Smooth muscle cell (in vitro differentiated cells): ENCODE results near the gene WRAP53. TPM values are rescaled to one million over a fixed set of nuclear protein-coding genes. Genes with fewer than 3 reads are reported as not detected.

ENCODE experiments used
- DNase-seq: peaks from one replicate; lab custom pipeline; 2025; ENCODE audit not compliant: unreplicated experiment; lab: John Stamatoyannopoulos, UW
- H2AFZ ChIP-seq: fragments of 200-600 bp; sonication (generic); 2 replicates; pipeline ENCODE4 v1.6.0; 2016; ENCODE audit warnings: antibody characterized with exemption, low read depth, mild to moderate bottlenecking
- H3F3A ChIP-seq: fragments of 200-600 bp; sonication (generic); 2 replicates; pipeline ENCODE4 v1.6.0; 2017; ENCODE audit warnings: antibody characterized with exemption, low read depth
- H3K27ac ChIP-seq: fragments of 200-600 bp; sonication (generic); 2 replicates; pipeline ENCODE4 v1.5.1; 2016; ENCODE audit warnings: low read depth, mild to moderate bottlenecking
- H3K27me3 ChIP-seq: fragments of 200-600 bp; sonication (generic); 2 replicates; pipeline ENCODE4 v1.6.1; 2016; ENCODE audit warnings: low read depth, mild to moderate bottlenecking
- H3K36me3 ChIP-seq: fragments of 200-600 bp; sonication (generic); 2 replicates; pipeline ENCODE4 v1.5.1; 2016; ENCODE audit warnings: low read depth
- H3K4me1 ChIP-seq: fragments of 200-600 bp; sonication (generic); 2 replicates; pipeline ENCODE4 v1.5.1; 2016; ENCODE audit warnings: low read depth
- H3K4me2 ChIP-seq: fragments of 200-600 bp; sonication (generic); 2 replicates; pipeline ENCODE4 v1.6.0; 2016; ENCODE audit warnings: mild to moderate bottlenecking
- H3K4me3 ChIP-seq: fragments of 200-600 bp; sonication (generic); 2 replicates; pipeline ENCODE4 v1.5.1; 2016; ENCODE audit warnings: mild to moderate bottlenecking
- H3K79me2 ChIP-seq: fragments of 200-600 bp; sonication (generic); 2 replicates; pipeline ENCODE4 v1.6.0; 2016; ENCODE audit warnings: low read depth, mild to moderate bottlenecking
- H3K9ac ChIP-seq: fragments of 200-600 bp; sonication (generic); 2 replicates; pipeline ENCODE4 v1.6.0; 2016; ENCODE audit warnings: low read depth
- H3K9me3 ChIP-seq: fragments of 200-600 bp; sonication (generic); replicated peaks from 2 replicates; pipeline ENCODE4 v1.5.1; 2016; ENCODE audit warnings: low read depth
- H4K20me1 ChIP-seq: fragments of 200-600 bp; sonication (generic); 2 replicates; pipeline ENCODE4 v1.6.0; 2016; ENCODE audit warnings: low read depth
- CTCF ChIP-seq: fragments of 200-600 bp; sonication (generic); IDR thresholded peaks from 2 replicates; pipeline ENCODE4 v1.5.1; 2017; ENCODE audit warnings: borderline replicate concordance, mild to moderate bottlenecking, antibody characterized with exemption; ENCODE audit not compliant: insufficient read depth, poor library complexity, severe bottlenecking
- WGBS: methylation state at CpG from one replicate; pipeline ENCODE4 v1.1.7; 2016; ENCODE audit warnings: low lambda C conversion rate; 5-methylcytosine and 5-hydroxymethylcytosine counted together
- polyA plus RNA-seq: library from polyadenylated mRNA; unstranded; fragments of >200 nt; fragmentation: Nextera tagmentation; extraction: Ambion mirVana; gene quantifications from 2 replicates; pipeline ENCODE4 v1.2.1, GENCODE V29; 2016
- total RNA-seq: library from RNA; depleted of rRNA; stranded (reverse); fragments of >200 nt; gene quantifications from 2 replicates; pipeline ENCODE4 v1.2.3, GENCODE V29; 2014

WRAP53 gene
- total and polyA plus RNA-seq, 2 experiments from 2014 or later: 8.2 to 17.1 TPM

GRCh38 chr17:7702776-7703175, 14.5 kb downstream of the WRAP53 start:
- 92% methylated on average over 13 of the region's 13 CpGs for WGBS
- H3K36me3 ChIP-seq: no peaks in the 10 kb centered on the region
- no peaks in the 10 kb centered on the region for H3K79me2 ChIP-seq
- no peaks in the 10 kb centered on the region for H3K9me3 ChIP-seq
- no peak overlapping the region for H3K4me2 ChIP-seq
- H3F3A ChIP-seq: no peaks in the 10 kb centered on the region
- H3K9ac ChIP-seq: no peak overlapping the region
- no peak for TF ChIP-seq CTCF
- H3K27ac ChIP-seq: no peak overlapping the region
- no peak overlapping the region for H2AFZ ChIP-seq
- H3K4me1 ChIP-seq: peaks cover 22% of the 10 kb centered on the region
- no peak for DNase-seq
- no peaks in the 10 kb centered on the region for H4K20me1 ChIP-seq
- no peaks in the 10 kb centered on the region for H3K27me3 ChIP-seq
- no peak overlapping the region for H3K4me3 ChIP-seq

DNA sequence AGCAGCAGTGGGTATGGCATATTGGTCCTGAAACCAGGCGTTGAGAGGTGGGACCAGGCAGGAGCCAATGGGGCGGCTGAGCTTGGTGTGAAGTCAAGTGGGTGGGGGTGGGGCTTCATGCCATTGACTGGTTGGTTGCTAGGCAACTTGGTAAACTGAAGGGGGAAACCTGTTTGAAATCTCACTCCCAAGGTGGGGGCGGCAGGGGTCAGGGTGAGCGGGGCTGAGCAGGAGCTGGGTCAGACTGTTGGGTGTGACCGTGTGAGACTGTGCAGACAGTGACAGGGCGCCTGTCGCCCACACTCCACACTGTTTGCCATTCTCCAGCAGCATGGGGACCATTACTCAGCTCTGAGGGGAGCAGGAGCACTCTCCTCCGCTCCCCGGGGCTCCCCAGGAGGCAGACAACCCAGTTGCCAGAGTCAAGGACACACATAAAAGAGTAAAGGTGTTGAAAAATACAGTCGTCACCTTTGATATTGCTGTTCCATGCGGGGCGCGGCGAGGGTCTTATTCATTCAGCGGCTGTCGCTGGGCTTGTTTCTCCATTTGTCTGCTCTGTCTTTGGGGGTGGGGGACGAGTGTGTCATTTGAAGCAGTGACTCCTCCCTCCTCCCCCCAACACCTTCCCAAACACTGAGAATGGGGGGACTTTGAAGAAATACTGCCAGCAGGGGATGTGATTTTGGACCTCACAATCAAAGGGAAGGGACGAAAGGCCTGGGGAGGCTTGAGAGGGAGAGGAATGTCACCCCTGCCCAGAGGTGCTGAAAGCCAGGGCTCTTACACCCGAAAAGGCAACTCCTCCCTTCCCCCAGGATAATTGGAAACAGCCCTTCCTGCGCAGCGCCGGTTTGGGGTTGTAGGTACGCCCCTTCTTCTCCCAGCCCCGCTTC, 15.6 kb downstream of the WRAP53 start:
- Histone ChIP-seq H3K4me1 (peaks cover 22% of the 10 kb centered on the region), H3K4me3 (peak overlapping the region; percentile 61), H4K20me1 (no peaks in the 10 kb centered on the region), H3F3A (no peaks in the 10 kb centered on the region), H3K4me2 (peak overlapping the region; percentile 88), H3K36me3 (no peaks in the 10 kb centered on the region), H3K27ac (peak overlapping the region; percentile 55), H3K9ac (peak overlapping the region; percentile 82), H3K79me2 (no peaks in the 10 kb centered on the region), H3K27me3 (no peaks in the 10 kb centered on the region), H3K9me3 (no peaks in the 10 kb centered on the region), H2AFZ (no peak overlapping the region)
- peak; percentile 36 for DNase-seq
- WGBS: 17% methylated on average over 21 of the region's 24 CpGs
- TF ChIP-seq CTCF: no peak

DNA sequence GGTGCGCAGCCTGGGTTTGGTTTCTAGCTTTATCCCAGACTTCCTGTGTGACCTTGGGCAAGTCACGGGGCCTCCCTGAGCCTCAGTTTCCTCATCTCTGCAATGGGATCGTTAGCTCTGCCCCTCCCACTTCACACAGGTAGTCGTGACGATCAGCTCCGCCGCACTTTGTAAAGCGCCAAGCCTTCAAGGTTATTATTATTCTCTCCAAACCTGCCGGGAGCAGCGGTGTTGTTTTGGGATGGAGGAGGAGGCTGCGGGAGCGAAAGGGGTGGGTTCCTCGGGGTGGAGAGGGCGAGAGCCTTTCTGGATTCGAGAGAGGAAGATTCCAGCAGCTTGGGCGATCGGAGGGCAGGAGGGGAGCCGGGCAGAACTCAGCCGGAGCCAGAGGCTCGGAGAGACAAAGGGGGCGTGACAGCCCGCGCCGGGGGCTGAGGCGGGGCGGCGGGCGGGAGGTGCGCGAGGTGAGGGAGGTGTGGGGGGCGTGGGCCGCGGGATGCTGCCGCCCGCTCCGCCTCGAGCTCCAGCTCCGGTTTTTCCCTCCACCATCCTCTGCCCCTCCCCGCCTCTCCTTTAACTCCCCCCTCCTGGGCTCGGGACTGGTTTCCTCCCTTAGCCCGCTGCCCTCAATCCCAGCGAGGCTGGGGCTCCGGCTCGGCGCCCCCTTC, 16.5 kb downstream of the WRAP53 start, which contains the start of gene EFNB3:
EFNB3 (plus strand) TSS at position 602 of the 668 bp plus-strand sequence. CDS start 397 bp downstream, outside the sequence.
- Histone ChIP-seq H4K20me1 (no peaks in the 10 kb centered on the region), H3K4me2 (peak within 1 kb of the TSS; percentile 88), H3K9ac (peak within 1 kb of the TSS; percentile 82), H3K27ac (peak within 1 kb of the TSS; percentile 55), H2AFZ (peak within 1 kb of the TSS; percentile 71), H3F3A (no peaks in the 10 kb centered on the region), H3K27me3 (no peaks in the 10 kb centered on the region), H3K4me1 (peaks cover 22% of the 10 kb centered on the region), H3K9me3 (no peaks in the 10 kb centered on the region), H3K36me3 (no peaks in the 10 kb centered on the region), H3K79me2 (no peaks in the 10 kb centered on the region), H3K4me3 (peak within 1 kb of the TSS; percentile 61)
- no peak for TF ChIP-seq CTCF
- WGBS: 3% methylated on average over 17 of the region's 45 CpGs
- no peak for DNase-seq
